K562 (cell line): ENCODE results near the gene A2ML1. TPM values are rescaled to one million over a fixed set of nuclear protein-coding genes. Genes with fewer than 3 reads are reported as not detected.

Source experiments
- ATAC-seq: fragments of 200-7000 bp; cut with Tn5 transposase; 3 replicates; pipeline ENCODE4 v1.9.1; 2020; ENCODE audit warnings: moderate library complexity
- BruUV-seq: library from RNA; stranded (reverse); fragments of 400-500 nt; replicated peaks from 2 replicates; lab custom pipeline; 2021; lab: Mats Ljungman, UMichigan
- CTCF ChIA-PET: fragments of 300-600 bp; formaldehyde crosslinking; extraction: SDS; loops from one replicate; lab custom pipeline; 2021; ENCODE audit warnings: low intra/inter-chr PET ratio; lab: Yijun Ruan, JAX
- POLR2A ChIA-PET: fragments of 300-600, 350-650 bp; sonication (Branson Sonifier 250); formaldehyde crosslinking; extraction: SDS; loops from one replicate; lab custom pipeline; 2021; ENCODE audit warnings: antibody characterized with exemption, inconsistent platforms; lab: Yijun Ruan, JAX
- DNase-seq, 4 experiments: peaks; one replicate each; pipeline versions ENCODE4 v3.0.0 to v3.0.0-alpha.2; 2011 to 2018; ENCODE audit warnings: low spot score in 3 of 4, mixed read lengths in 3 of 4; ENCODE audit errors: extremely low read depth in 1 of 4
- FAIRE-seq: peaks from 2 replicates; lab custom pipeline; 2011; peaks lifted over from hg19 to GRCh38; lab: Jason Lieb, UNC
- H2AFZ ChIP-seq: 2 replicates; pipeline ENCODE4 v1.6.0; 2011; ENCODE audit warnings: low read depth, low read length, control low read depth, inconsistent platforms
- H3K27ac ChIP-seq: fragments of 200-600 bp; 3 replicates; pipeline ENCODE4 v1.8.0; 2011; ENCODE audit warnings: low read depth, mild to moderate bottlenecking, control low read depth, inconsistent platforms, low read length, moderate library complexity, mixed read lengths; ENCODE audit errors: extremely low read depth
- H3K27me3 ChIP-seq, 2 experiments: fragments of 300-600 bp in 1 of 2; 2 replicates in 1 of 2; 3 replicates in 1 of 2; pipeline versions ENCODE4 v1.6.0 to v1.8.0; 2011; ENCODE audit warnings: inconsistent platforms in 2 of 2, low read length in 2 of 2, mild to moderate bottlenecking in 1 of 2, mixed read lengths in 1 of 2, moderate library complexity in 1 of 2; ENCODE audit not compliant: control insufficient read depth in 2 of 2, insufficient read depth in 2 of 2
- H3K36me3 ChIP-seq: fragments of 300-600 bp; 3 replicates; pipeline ENCODE4 v1.8.0; 2011; ENCODE audit warnings: mild to moderate bottlenecking, low read length, inconsistent platforms; ENCODE audit not compliant: control insufficient read depth, insufficient read depth
- H3K4me1 ChIP-seq, 2 experiments: fragments of 200-600 bp in 1 of 2; replicated peaks in 1 of 2; 2 replicates in 1 of 2; 3 replicates in 1 of 2; pipeline versions ENCODE4 v1.5.1 to v1.8.0; 2011; ENCODE audit warnings: inconsistent platforms in 2 of 2, low read length in 2 of 2, mild to moderate bottlenecking in 1 of 2, mixed read lengths in 1 of 2, moderate library complexity in 1 of 2; ENCODE audit not compliant: control insufficient read depth in 2 of 2, insufficient read depth in 2 of 2
- H3K4me2 ChIP-seq: 2 replicates; pipeline ENCODE4 v1.6.1; 2011; ENCODE audit warnings: low read length, control low read depth, inconsistent platforms, mixed read lengths; ENCODE audit not compliant: insufficient read depth
- H3K4me3 ChIP-seq: fragments of 200-600 bp; sonication (generic), shearing (Covaris generic); 2 replicates; pipeline ENCODE4 v1.5.1; 2016; ENCODE audit warnings: control low read depth, inconsistent platforms
- H3K79me2 ChIP-seq: fragments of 200-600 bp; 3 replicates; pipeline ENCODE4 v1.8.0; 2011; ENCODE audit warnings: low read length, inconsistent platforms; ENCODE audit not compliant: control insufficient read depth, insufficient read depth
- H3K9ac ChIP-seq, 2 experiments: 2 replicates each; pipeline versions ENCODE4 v1.6.0 to v1.6.1; 2011; ENCODE audit warnings: low read depth in 2 of 2, low read length in 2 of 2, control low read depth in 1 of 2, inconsistent platforms in 1 of 2, mild to moderate bottlenecking in 1 of 2, mixed read lengths in 1 of 2; ENCODE audit not compliant: insufficient read depth in 1 of 2
- H3K9me1 ChIP-seq: one replicate; pipeline ENCODE4 v1.6.0; 2011; ENCODE audit warnings: inconsistent platforms, mild to moderate bottlenecking, low read length, moderate library complexity; ENCODE audit not compliant: control insufficient read depth, insufficient read depth
- H3K9me3 ChIP-seq: replicated peaks from 2 replicates; pipeline ENCODE4 v1.5.1; 2011; ENCODE audit warnings: low read depth, low read length, inconsistent platforms; ENCODE audit not compliant: control insufficient read depth, insufficient read depth
- H4K20me1 ChIP-seq: replicated peaks from 2 replicates; pipeline ENCODE4 v1.6.1; 2011; ENCODE audit warnings: low read length, inconsistent platforms, mixed read lengths; ENCODE audit not compliant: control insufficient read depth, insufficient read depth
- HDAC1 ChIP-seq, 2 experiments: fragments of 450-650 bp; IDR thresholded peaks; 2 replicates each; pipeline ENCODE4 v1.6.1; 2016 to 2017; ENCODE audit warnings: inconsistent platforms in 1 of 2, mild to moderate bottlenecking in 1 of 2, moderate library complexity in 1 of 2
- HMG20B ChIP-seq: fragments of 250-450 bp; sonication (Bioruptor Pico); IDR thresholded peaks from 2 replicates; pipeline ENCODE4 v1.5.0; 2021; ENCODE audit warnings: mild to moderate bottlenecking
- KDM2B ChIP-seq: fragments of 250-450 bp; sonication (Bioruptor Pico); IDR thresholded peaks from 2 replicates; pipeline ENCODE4 v1.8.0; 2021; ENCODE audit warnings: mild to moderate bottlenecking, moderate library complexity
- KLF10 ChIP-seq: fragments of 250-450 bp; sonication (Bioruptor Pico); IDR thresholded peaks from 2 replicates; pipeline ENCODE4 v1.6.1; 2021; ENCODE audit warnings: matching md5 sums
- MGA ChIP-seq: fragments of 450-650 bp; IDR thresholded peaks from 2 replicates; pipeline ENCODE4 v1.6.1; 2016; ENCODE audit warnings: mild to moderate bottlenecking, moderate library complexity
- POLR3G ChIP-seq: IDR thresholded peaks from 2 replicates; pipeline ENCODE4 v1.6.1; 2011; ENCODE audit not compliant: insufficient read length, insufficient replicate concordance; ENCODE audit errors: extremely low read depth
- VEZF1 ChIP-seq: fragments of 200-800 bp; sonication (Bioruptor generic); IDR thresholded peaks from 2 replicates; pipeline ENCODE4 v1.6.1; 2017; ENCODE audit warnings: missing genetic modification characterization, missing compliant biosample characterization
- ZNF280A ChIP-seq: fragments of 450-650 bp; IDR thresholded peaks from 2 replicates; pipeline ENCODE4 v1.6.1; 2018; ENCODE audit warnings: mild to moderate bottlenecking, low read depth; ENCODE audit not compliant: partially characterized antibody
- in situ Hi-C: fragments of 300-500 bp; cut with MboI; formaldehyde crosslinking; loops from 4 replicates; pipeline ENCODE4 v1.15.0; 2018; ENCODE audit warnings: inconsistent platforms, mixed read lengths
- intact Hi-C: fragments of 100-400 bp; cut with micrococcal nuclease; formaldehyde crosslinking; loops from 2 replicates; pipeline ENCODE4 v1.14.2; 2022
- polyA plus RNA-seq, 8 experiments: library from polyadenylated mRNA; depleted of rRNA in 4 of 8; stranded (reverse) in 5 of 8; unstranded in 3 of 8; fragments of >200 nt; fragmentation: Nextera tagmentation in 2 of 8; fragmentation: Illumina TruSeq in 1 of 8; extraction: Ambion mirVana in 2 of 8; extraction: Trizol in 1 of 8; gene quantifications; 2 replicates each; pipeline versions ENCODE4 v1.2.1 to v1.2.3, GENCODE V29; 2011 to 2014; ENCODE audit warnings: inconsistent platforms in 1 of 8, missing spikeins in 1 of 8
- total RNA-seq, 7 experiments: library from RNA; depleted of rRNA in 6 of 7; stranded (reverse); fragments of >200 nt in 6 of 7; fragmentation: Illumina TruSeq in 2 of 7; extraction: Trizol in 2 of 7; gene quantifications; 2 replicates each; pipeline versions ENCODE4 v1.2.1 to v1.2.3, GENCODE V29; 2011 to 2021; ENCODE audit warnings: low replicate concordance in 1 of 7

Gene A2ML1
- total and polyA plus RNA-seq, 9 of the 15 experiments (the other 6 are each of a cell fraction or from before 2014, with no cell fraction given), result 0.04 to 0.47 (median 0.13) TPM

GRCh38 chr12:8916154-8916553 is 93.7 kb downstream of the A2ML1 start:
- Histone ChIP-seq H4K20me1 (no peaks in the 10 kb centered on the region), H3K27me3 (no peaks in the 10 kb centered on the region), H3K36me3 (no peaks in the 10 kb centered on the region), H3K79me2 (peaks cover 7% of the 10 kb centered on the region; the same call in 2 of the 3 replicates), H3K9me1 (no peaks in the 10 kb centered on the region), H3K9ac (no peak overlapping the region), H3K27ac (no peak overlapping the region), H3K9me3 (no peaks in the 10 kb centered on the region), H3K4me2 (no peak overlapping the region), H2AFZ (no peak overlapping the region), H3K4me3 (no peak overlapping the region), H3K4me1 (peaks cover 6 to 23% of the 10 kb centered on the region in 2 experiments; a peak in 4 of 5 replicates)
- in situ Hi-C loops, result no loop called here
- TF ChIP-seq HDAC1 (IDR thresholded peaks at IDR 0.05) (no peak), KDM2B (CRISPR knock-in tag) (no peak), HMG20B (CRISPR knock-in tag) (no peak), POLR3G (no peak), ZNF280A (no peak), MGA (no peak), KLF10 (CRISPR knock-in tag) (no peak), VEZF1 (CRISPR knock-in tag) (no peak)
- intact Hi-C loops, result no loop called here
- ChIA-PET POLR2A (no interaction called here), CTCF (no interaction called here)
- DNase-seq, result no peak
- TSS peak; percentile 53 for BruUV-seq
- FAIRE-seq, result no peak
- ATAC-seq, result no peak
